Endothelial cell of umbilical vein (primary cell): Measurements from ENCODE around the gene MKLN1.

Experiments
- CTCF ChIP-seq, 2 donors: IDR thresholded peaks; 1 replicate in 1 of 2; 2 replicates in 1 of 2; pipeline ENCODE4 v1.5.1; 2011; ENCODE audit warnings: low read length in 2 of 2, mild to moderate bottlenecking in 2 of 2, moderate library complexity in 2 of 2, control low read depth in 1 of 2, inconsistent platforms in 1 of 2, low read depth in 1 of 2; ENCODE audit not compliant: insufficient read depth in 1 of 2; ENCODE audit errors: extremely low read depth in 1 of 2
- EZH2 ChIP-seq: IDR thresholded peaks from 2 replicates; pipeline ENCODE4 v1.6.1; 2012; ENCODE audit warnings: borderline replicate concordance, low read depth, mild to moderate bottlenecking, moderate library complexity, low read length, inconsistent platforms; ENCODE audit not compliant: severe bottlenecking
- POLR2AphosphoS5 ChIP-seq: IDR thresholded peaks from 2 replicates; pipeline ENCODE4 v1.6.1; 2012; ENCODE audit warnings: low read depth, mild to moderate bottlenecking, control low read depth, low read length, moderate library complexity; ENCODE audit not compliant: insufficient read depth

GRCh38 chr7:131369354-131369753, 41.7 kb downstream of the MKLN1 start:
- TF ChIP-seq POLR2AphosphoS5 (no peak), EZH2 (no peak), CTCF (IDR thresholded peaks at IDR 0.05; ENCODE audit: extremely low read depth in 1 of 2, insufficient read depth in 1 of 2, low read depth in 1 of 2, low read length in 2 of 2) (no peak)
